Right lobe of liver (tissue), 6 donors: ENCODE measurements around the gene ATG14. TPM values are rescaled to one million over a fixed set of nuclear protein-coding genes. Genes with fewer than 3 reads are reported as not detected.

ENCODE experiments used
- ATAC-seq, 4 donors: fragments of 200-7000 bp; cut with Tn5 transposase; one replicate each; pipeline ENCODE4 v1.9.1; 2020; ENCODE audit warnings: mild to moderate bottlenecking in 4 of 4, moderate library complexity in 4 of 4
- DNase-seq, 3 donors: peaks; one replicate each; pipeline ENCODE4 v3.0.0-alpha.2; 2020
- H3K27ac ChIP-seq, 3 donors: fragments of 200-600 bp; one replicate each; pipeline ENCODE4 v1.8.0; 2022
- H3K27me3 ChIP-seq, 2 donors: fragments of 200-600 bp; one replicate each; pipeline ENCODE4 v1.8.0; 2022
- H3K36me3 ChIP-seq, 4 donors: fragments of 200-600 bp; sonication (generic) in 1 of 4; one replicate each; pipeline versions ENCODE4 v1.5.1 to v1.8.0; 2017 to 2022; ENCODE audit warnings: control low read depth in 1 of 4
- H3K4me1 ChIP-seq, 4 donors: fragments of 200-600 bp; sonication (generic) in 1 of 4; one replicate each; pipeline versions ENCODE4 v1.5.1 to v1.8.0; 2017 to 2022; ENCODE audit warnings: control low read depth in 1 of 4
- H3K4me3 ChIP-seq, 3 donors: fragments of 200-600 bp; one replicate each; pipeline ENCODE4 v1.8.0; 2022
- H3K9me3 ChIP-seq, 4 donors: fragments of 200-600 bp; sonication (generic) in 1 of 4; one replicate each; pipeline versions ENCODE4 v1.5.1 to v1.8.0; 2017 to 2022; ENCODE audit warnings: control low read depth in 1 of 4
- POLR2A ChIP-seq: fragments of 450-650 bp; IDR thresholded peaks from one replicate; pipeline ENCODE4 v1.6.1; 2017; ENCODE audit warnings: antibody characterized with exemption, mild to moderate bottlenecking
- WGBS: methylation state at CpG from one replicate; pipeline ENCODE4 v1.1.6; 2018; ENCODE audit warnings: low coverage, low lambda C conversion rate; ENCODE audit not compliant: insufficient coverage; ENCODE audit errors: missing lambda C conversion rate; 5-methylcytosine and 5-hydroxymethylcytosine counted together
- intact Hi-C, 2 donors: fragments of 100-400 bp; cut with DNase I; formaldehyde crosslinking; loops; one replicate each; pipeline versions ENCODE4 v1.11.2 to v1.14.1; 2022
- total RNA-seq, 6 experiments: library from RNA; depleted of rRNA in 2 of 6; stranded (reverse); fragments of >200 nt in 2 of 6; fragmentation: NEBNext Ultra II Directional in 3 of 6; extraction: Animal tissue kit (Norgen Biotek cat#: 25700) in 3 of 6; gene quantifications; one replicate each; pipeline versions ENCODE4 v1.1.0 to v1.2.4, GENCODE V29; 2016 to 2023
- TF ChIP-seq, protein P1 (sequence below), 4 donors: fragments of 200-600 bp in 3 of 4; fragments of 450-650 bp in 1 of 4; IDR thresholded peaks; one replicate each; pipeline versions ENCODE4 v1.5.1 to v1.8.0; 2016 to 2022; ENCODE audit warnings: antibody characterized with exemption in 4 of 4, mild to moderate bottlenecking in 2 of 4
- donor health status: DM: no; HTN: yes; CAD: no.
- donor health status: DM: no; HTN: no; CAD: no.
- donor health status: DM: no; HTN: no; CAD: no.
- donor health status: DM: no; HTN: yes; CAD: no.
- donor health status: DM: no; HTN: yes; CAD: no.

Gene ATG14
- total RNA-seq, 6 experiments from 2014 or later = 4.0 to 4.7 (median 4.2) TPM

- Histone ChIP-seq H3K27me3 (no peaks in the 10 kb centered on the region), H3K4me3 (no peak overlapping the region), H3K9me3 (no peaks in the 10 kb centered on the region), H3K27ac (no peak overlapping the region), H3K4me1 (peaks cover 0 to 4% (median 0%) of the 10 kb centered on the region in 4 donors), H3K36me3 (no peaks in the 10 kb centered on the region)
- ATAC-seq = no peak
- 27% methylated on average over 5 of the region's 5 CpGs for WGBS
- TF ChIP-seq POLR2A = no peak
- TF ChIP-seq, protein P1, sequence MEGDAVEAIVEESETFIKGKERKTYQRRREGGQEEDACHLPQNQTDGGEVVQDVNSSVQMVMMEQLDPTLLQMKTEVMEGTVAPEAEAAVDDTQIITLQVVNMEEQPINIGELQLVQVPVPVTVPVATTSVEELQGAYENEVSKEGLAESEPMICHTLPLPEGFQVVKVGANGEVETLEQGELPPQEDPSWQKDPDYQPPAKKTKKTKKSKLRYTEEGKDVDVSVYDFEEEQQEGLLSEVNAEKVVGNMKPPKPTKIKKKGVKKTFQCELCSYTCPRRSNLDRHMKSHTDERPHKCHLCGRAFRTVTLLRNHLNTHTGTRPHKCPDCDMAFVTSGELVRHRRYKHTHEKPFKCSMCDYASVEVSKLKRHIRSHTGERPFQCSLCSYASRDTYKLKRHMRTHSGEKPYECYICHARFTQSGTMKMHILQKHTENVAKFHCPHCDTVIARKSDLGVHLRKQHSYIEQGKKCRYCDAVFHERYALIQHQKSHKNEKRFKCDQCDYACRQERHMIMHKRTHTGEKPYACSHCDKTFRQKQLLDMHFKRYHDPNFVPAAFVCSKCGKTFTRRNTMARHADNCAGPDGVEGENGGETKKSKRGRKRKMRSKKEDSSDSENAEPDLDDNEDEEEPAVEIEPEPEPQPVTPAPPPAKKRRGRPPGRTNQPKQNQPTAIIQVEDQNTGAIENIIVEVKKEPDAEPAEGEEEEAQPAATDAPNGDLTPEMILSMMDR (IDR thresholded peaks at IDR 0.05) = peak in 2 of 4 donors; percentile 8 to 20
- no peak for DNase-seq
- intact Hi-C loops = no loop called here
Observed at GRCh38 chr14:55416866-55417265, 5.2 kb upstream of the ATG14 start.

- no peak overlapping the region for H3K4me3 ChIP-seq
- H3K4me1 ChIP-seq = peaks cover 0 to 14% (median 4%) of the 10 kb centered on the region in 4 donors
- H3K27ac ChIP-seq = no peak overlapping the region
- no peaks in the 10 kb centered on the region for H3K36me3 ChIP-seq
- no peaks in the 10 kb centered on the region for H3K9me3 ChIP-seq
- no peak for DNase-seq
- H3K27me3 ChIP-seq = no peaks in the 10 kb centered on the region
- TF ChIP-seq, protein P1 (IDR thresholded peaks at IDR 0.05) = no peak
- no peak for TF ChIP-seq POLR2A
- intact Hi-C loops = no loop called here
- no peak for ATAC-seq
- 69% methylated on average over 3 of the region's 3 CpGs for WGBS
Observed at GRCh38 chr14:55414551-55414950, 2.9 kb upstream of the ATG14 start.

- Histone ChIP-seq H3K27me3 (no peaks in the 10 kb centered on the region), H3K4me1 (peaks cover 0 to 14% (median 4%) of the 10 kb centered on the region in 4 donors), H3K36me3 (no peaks in the 10 kb centered on the region), H3K4me3 (peak overlapping the region in 1 of 3 donors; percentile 85), H3K27ac (no peak overlapping the region), H3K9me3 (no peaks in the 10 kb centered on the region)
- whole genome bisulfite sequencing = 81% methylated on average over 5 of the region's 5 CpGs
- TF ChIP-seq, protein P1 (IDR thresholded peaks at IDR 0.05) = no peak
- TF ChIP-seq POLR2A = no peak
- ATAC-seq (no peak), DNase-seq (no peak)
- intact Hi-C loops = no loop called here
Observed at GRCh38 chr14:55412676-55413075, 1.0 kb upstream of the ATG14 start.

- DNase-seq = no peak
- Histone ChIP-seq H3K4me1 (peaks cover 0 to 14% (median 4%) of the 10 kb centered on the region in 4 donors), H3K9me3 (no peaks in the 10 kb centered on the region), H3K27ac (peak overlapping the region; percentile 76 to 88 (median 84)), H3K36me3 (no peaks in the 10 kb centered on the region), H3K27me3 (no peaks in the 10 kb centered on the region), H3K4me3 (peak overlapping the region; percentile 85 to 98 (median 90))
- TF ChIP-seq, protein P1 (IDR thresholded peaks at IDR 0.05) = no peak
- TF ChIP-seq POLR2A = no peak
- peak in 1 of 4 donors; percentile 3 for ATAC-seq
- 9% methylated on average over 4 of the region's 4 CpGs for WGBS
- intact Hi-C loops = no loop called here
Observed at GRCh38 chr14:55410876-55411275, 754 bp downstream of the ATG14 start.
